Ovary (tissue), 3 donors: Measurements from ENCODE around the gene MOG.

Source experiments
- CTCF ChIP-seq, 3 donors: fragments of 450-650 bp in 2 of 3; fragments of 200-600 bp in 1 of 3; IDR thresholded peaks; one replicate each; pipeline versions ENCODE4 v1.5.1 to v1.8.0; 2016 to 2022; ENCODE audit warnings: antibody characterized with exemption in 3 of 3, mild to moderate bottlenecking in 1 of 3
- POLR2A ChIP-seq: fragments of 450-650 bp; IDR thresholded peaks from one replicate; pipeline ENCODE4 v1.6.1; 2017; ENCODE audit warnings: antibody characterized with exemption, mild to moderate bottlenecking, moderate library complexity
- donor health status: DM: no; HTN: no; CAD: no.

GRCh38 chr6:29632789-29633533 is 23.9 kb upstream of the MOG start, which contains the start of gene GABBR1:
- TF ChIP-seq CTCF (IDR thresholded peaks at IDR 0.05) (no peak), POLR2A (peak; percentile 39)
